Measurements from ENCODE around the gene PCBP3.

DNA sequence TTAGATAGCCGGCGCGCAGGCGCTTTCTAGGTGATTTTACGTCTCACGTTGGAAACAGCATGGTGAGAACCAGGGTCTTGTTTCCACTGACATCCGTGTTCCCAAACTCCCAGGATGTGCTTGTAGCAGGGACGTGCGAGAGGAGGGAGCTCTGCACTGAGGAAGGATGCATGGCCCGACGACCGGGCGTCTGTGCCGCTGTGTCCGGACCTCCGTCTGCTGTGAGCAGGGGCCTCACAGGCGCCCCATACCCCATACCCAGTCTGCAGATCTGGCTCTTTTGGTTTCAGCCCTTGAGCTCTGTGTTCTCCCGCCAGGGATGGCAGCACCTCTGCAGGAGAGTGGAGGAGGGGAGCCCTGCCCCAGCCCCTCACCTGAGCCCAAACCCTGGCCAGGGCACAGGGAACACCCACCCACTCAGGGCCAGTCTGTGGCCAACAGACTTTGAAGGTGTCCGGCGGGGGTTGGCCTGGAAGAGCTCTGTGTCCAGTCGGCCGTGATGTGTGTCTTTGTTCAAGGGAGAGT is 270.9 kb downstream of the PCBP3 start:
- TF ChIP-seq, protein P1, sequence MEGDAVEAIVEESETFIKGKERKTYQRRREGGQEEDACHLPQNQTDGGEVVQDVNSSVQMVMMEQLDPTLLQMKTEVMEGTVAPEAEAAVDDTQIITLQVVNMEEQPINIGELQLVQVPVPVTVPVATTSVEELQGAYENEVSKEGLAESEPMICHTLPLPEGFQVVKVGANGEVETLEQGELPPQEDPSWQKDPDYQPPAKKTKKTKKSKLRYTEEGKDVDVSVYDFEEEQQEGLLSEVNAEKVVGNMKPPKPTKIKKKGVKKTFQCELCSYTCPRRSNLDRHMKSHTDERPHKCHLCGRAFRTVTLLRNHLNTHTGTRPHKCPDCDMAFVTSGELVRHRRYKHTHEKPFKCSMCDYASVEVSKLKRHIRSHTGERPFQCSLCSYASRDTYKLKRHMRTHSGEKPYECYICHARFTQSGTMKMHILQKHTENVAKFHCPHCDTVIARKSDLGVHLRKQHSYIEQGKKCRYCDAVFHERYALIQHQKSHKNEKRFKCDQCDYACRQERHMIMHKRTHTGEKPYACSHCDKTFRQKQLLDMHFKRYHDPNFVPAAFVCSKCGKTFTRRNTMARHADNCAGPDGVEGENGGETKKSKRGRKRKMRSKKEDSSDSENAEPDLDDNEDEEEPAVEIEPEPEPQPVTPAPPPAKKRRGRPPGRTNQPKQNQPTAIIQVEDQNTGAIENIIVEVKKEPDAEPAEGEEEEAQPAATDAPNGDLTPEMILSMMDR (IDR thresholded peaks at IDR 0.05; ENCODE audit: control extremely low read depth in 1 of 3, insufficient read depth in 1 of 3, low read depth in 1 of 3, low read length in 3 of 3) = no peak
- TF ChIP-seq ASH2L (IDR thresholded peaks at IDR 0.05; ENCODE audit: low read length) = no peak
- no peak for TF ChIP-seq POLR2AphosphoS5 (IDR thresholded peaks at IDR 0.05; ENCODE audit: low read depth, low read length)
- no peak for TF ChIP-seq ZNF274 (IDR thresholded peaks at IDR 0.05; ENCODE audit: borderline replicate concordance, extremely low read depth, low read length)
- TF ChIP-seq SIN3A (conservative IDR thresholded peaks at IDR 0.05 in 1 of 2, IDR thresholded peaks at IDR 0.05 in 1 of 2; ENCODE audit: low read depth in 1 of 2, low read length in 2 of 2) = no peak
- TF ChIP-seq, protein P2, sequence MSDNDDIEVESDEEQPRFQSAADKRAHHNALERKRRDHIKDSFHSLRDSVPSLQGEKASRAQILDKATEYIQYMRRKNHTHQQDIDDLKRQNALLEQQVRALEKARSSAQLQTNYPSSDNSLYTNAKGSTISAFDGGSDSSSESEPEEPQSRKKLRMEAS (IDR thresholded peaks at IDR 0.05) = no peak
- no peak for TF ChIP-seq JUN (IDR thresholded peaks at IDR 0.05; ENCODE audit: low read depth, low read length)
- TF ChIP-seq EP300 (IDR thresholded peaks at IDR 0.05; ENCODE audit: borderline replicate concordance in 1 of 2, low read depth in 2 of 2, low read length in 2 of 2) = no peak
- TF ChIP-seq RFX5 (IDR thresholded peaks at IDR 0.05; ENCODE audit: borderline replicate concordance, low read depth, low read length) = no peak
- no peak for TF ChIP-seq SP2 (IDR thresholded peaks at IDR 0.05; ENCODE audit: low read length)
- TF ChIP-seq MAFK (IDR thresholded peaks at IDR 0.05; ENCODE audit: low read depth, low read length) = no peak
- no peak for TF ChIP-seq KDM5A (IDR thresholded peaks at IDR 0.05; ENCODE audit: low read length)
